GM21390 (cell line): Measurements from ENCODE around the gene TAS2R30.
"Not testable (repeated sequence)": the region's sequence is repeated elsewhere in the genome, so short reads cannot be mapped to it uniquely, and the experiment has no call there.

Experiments used
- ATAC-seq: cut with Tn5 transposase; IDR thresholded peaks from one replicate; pipeline ENCODE4 v1.9.1; 2021; ENCODE audit not compliant: unreplicated experiment

Gene TAS2R30

GRCh38 chr12:11130382-11130781 lies 4.1 kb downstream of the TAS2R30 start:
- no peak for ATAC-seq

DNA sequence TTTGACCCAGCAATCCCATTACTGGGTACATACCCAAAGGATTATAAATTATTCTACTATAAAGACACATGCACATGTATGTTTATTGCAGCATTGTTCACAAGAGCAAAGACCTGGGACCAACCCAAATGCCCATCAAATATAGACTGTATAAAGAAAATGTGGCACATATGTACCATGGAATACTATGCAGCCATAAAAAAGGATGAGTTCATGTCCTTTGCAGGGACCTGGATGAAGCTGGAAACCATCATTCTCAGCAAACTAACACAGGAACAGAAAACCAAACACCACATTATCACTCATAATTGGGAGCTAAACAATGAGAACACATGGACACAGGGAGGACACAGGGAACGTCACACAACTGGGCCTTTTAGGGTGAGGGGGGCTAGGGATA lies 20.3 kb downstream of the TAS2R30 start:
- not testable (repeated sequence) for ATAC-seq

- not testable (repeated sequence) for ATAC-seq
Observed at GRCh38 chr12:11111213-11111612, 23.2 kb downstream of the TAS2R30 start.

DNA sequence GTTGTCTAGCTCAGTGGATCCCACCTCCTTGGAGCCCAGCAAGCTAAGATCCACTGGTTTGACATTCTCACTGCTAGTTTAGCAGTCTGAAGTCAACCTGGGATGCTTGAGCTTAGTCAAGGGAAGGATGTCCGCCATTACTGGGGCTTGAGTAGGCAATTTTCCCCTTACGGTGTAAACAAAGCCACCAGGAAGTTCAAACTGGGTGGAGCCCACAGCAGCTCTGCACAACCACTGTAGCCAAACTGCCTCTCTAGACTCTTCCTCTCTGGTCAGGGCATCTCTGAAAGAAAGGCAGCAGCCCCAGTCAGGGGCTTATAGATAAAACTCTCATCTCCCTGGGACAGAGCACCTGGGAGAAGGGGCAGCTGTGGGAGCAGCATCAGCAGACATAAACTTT lies 25.6 kb downstream of the TAS2R30 start:
- no peak for ATAC-seq

- no peak for ATAC-seq
Observed at GRCh38 chr12:11107719-11108118, 26.7 kb downstream of the TAS2R30 start.

- no peak for ATAC-seq
Observed at GRCh38 chr12:11106288-11106687, 28.2 kb downstream of the TAS2R30 start.

- ATAC-seq = no peak
Observed at GRCh38 chr12:11105546-11105945, 28.9 kb downstream of the TAS2R30 start.

- ATAC-seq = not testable (repeated sequence)
Observed at GRCh38 chr12:11094910-11095309, 39.5 kb downstream of the TAS2R30 start.

DNA sequence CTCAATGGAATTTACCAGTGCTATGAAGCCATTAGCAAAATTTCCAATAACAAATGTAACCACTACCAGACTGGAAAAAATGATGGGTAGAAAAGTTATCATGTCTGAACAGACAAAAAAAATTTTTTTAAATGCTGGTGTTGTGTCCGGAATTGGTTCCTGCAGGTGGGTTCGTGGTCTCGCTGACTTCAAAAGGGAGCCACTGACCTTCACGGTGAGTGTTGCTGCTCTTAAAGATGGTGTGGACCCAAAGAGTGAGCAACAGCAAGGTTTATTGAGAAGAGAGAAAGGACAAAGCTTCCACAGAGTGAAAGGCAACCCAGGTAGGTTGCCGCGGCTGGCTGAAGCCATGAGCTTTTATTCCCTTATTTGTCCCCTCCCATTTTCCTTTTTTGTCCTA lies 42.3 kb downstream of the TAS2R30 start, which contains the start of gene TAS2R43:
TAS2R43 (minus strand) TSS at position 186 of the 400 bp plus-strand sequence; CDS start at position 102, 84 bp downstream.
- ATAC-seq = no peak

DNA sequence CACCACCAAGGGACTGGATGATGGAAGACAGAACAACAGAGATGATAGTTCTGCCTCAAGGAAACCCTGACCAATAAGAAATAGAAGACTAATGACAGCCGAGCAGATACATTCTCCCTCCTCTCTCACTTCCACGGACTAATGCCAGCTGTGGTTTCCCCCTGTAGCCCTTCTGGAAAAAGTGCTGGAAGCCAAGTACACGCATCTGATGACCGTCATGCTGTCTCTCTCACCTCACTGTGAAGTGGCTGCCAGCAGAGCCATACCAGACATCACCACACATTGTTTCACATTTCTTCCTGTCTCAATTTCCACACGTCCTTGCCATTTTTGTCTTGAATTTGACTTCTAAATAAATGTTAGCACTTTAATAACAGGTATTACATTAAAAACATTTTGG lies 45.2 kb downstream of the TAS2R30 start:
- ATAC-seq = no peak

- no peak for ATAC-seq
Observed at GRCh38 chr12:11085419-11085818, 49.0 kb downstream of the TAS2R30 start.
